ENCODE measurements around the gene GATM. TPM values are rescaled to one million over a fixed set of nuclear protein-coding genes. Genes with fewer than 3 reads are reported as not detected.

The GATM gene
- total RNA-seq, 1 donor: 0.72 TPM

GRCh38 chr15:45389351-45389750 lies 11.0 kb upstream of the GATM start:
- Histone ChIP-seq H3K4me1 (ENCODE audit: insufficient read depth, low read length) (no peaks in the 10 kb centered on the region), H3K9me3 (ENCODE audit: low read depth, low read length) (no peaks in the 10 kb centered on the region), H4K20me1 (ENCODE audit: insufficient read depth, low read length) (no peaks in the 10 kb centered on the region), H3K36me3 (ENCODE audit: insufficient read depth, low read length) (no peaks in the 10 kb centered on the region), H3K27me3 (ENCODE audit: insufficient read depth, low read length) (peaks cover 26% of the 10 kb centered on the region), H3K79me2 (ENCODE audit: insufficient read depth, low read length) (no peaks in the 10 kb centered on the region), H3K4me2 (ENCODE audit: insufficient read depth, low read length) (no peak overlapping the region), H3K4me3 (ENCODE audit: insufficient read depth, low read length) (no peak overlapping the region), H2AFZ (ENCODE audit: low read length) (no peak overlapping the region), H3K27ac (ENCODE audit: low read depth, low read length) (no peak overlapping the region)
- TF ChIP-seq, protein P1, sequence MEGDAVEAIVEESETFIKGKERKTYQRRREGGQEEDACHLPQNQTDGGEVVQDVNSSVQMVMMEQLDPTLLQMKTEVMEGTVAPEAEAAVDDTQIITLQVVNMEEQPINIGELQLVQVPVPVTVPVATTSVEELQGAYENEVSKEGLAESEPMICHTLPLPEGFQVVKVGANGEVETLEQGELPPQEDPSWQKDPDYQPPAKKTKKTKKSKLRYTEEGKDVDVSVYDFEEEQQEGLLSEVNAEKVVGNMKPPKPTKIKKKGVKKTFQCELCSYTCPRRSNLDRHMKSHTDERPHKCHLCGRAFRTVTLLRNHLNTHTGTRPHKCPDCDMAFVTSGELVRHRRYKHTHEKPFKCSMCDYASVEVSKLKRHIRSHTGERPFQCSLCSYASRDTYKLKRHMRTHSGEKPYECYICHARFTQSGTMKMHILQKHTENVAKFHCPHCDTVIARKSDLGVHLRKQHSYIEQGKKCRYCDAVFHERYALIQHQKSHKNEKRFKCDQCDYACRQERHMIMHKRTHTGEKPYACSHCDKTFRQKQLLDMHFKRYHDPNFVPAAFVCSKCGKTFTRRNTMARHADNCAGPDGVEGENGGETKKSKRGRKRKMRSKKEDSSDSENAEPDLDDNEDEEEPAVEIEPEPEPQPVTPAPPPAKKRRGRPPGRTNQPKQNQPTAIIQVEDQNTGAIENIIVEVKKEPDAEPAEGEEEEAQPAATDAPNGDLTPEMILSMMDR (IDR thresholded peaks at IDR 0.05; ENCODE audit: extremely low read depth, low read depth, low read length): no peak
- DNase-seq (ENCODE audit: insufficient read length, low spot score, missing footprints): no peak

- no peak for DNase-seq (ENCODE audit: insufficient read length, low spot score, missing footprints)
- Histone ChIP-seq H3K36me3 (ENCODE audit: insufficient read depth, low read length) (no peaks in the 10 kb centered on the region), H3K4me2 (ENCODE audit: insufficient read depth, low read length) (no peak overlapping the region), H3K4me1 (ENCODE audit: insufficient read depth, low read length) (no peaks in the 10 kb centered on the region), H4K20me1 (ENCODE audit: insufficient read depth, low read length) (no peaks in the 10 kb centered on the region), H3K27ac (ENCODE audit: low read depth, low read length) (no peak overlapping the region), H3K4me3 (ENCODE audit: insufficient read depth, low read length) (no peak overlapping the region), H3K79me2 (ENCODE audit: insufficient read depth, low read length) (no peaks in the 10 kb centered on the region), H3K9me3 (ENCODE audit: low read depth, low read length) (no peaks in the 10 kb centered on the region), H3K27me3 (ENCODE audit: insufficient read depth, low read length) (peaks cover 25% of the 10 kb centered on the region), H2AFZ (ENCODE audit: low read length) (no peak overlapping the region)
- TF ChIP-seq, protein P1 (IDR thresholded peaks at IDR 0.05; ENCODE audit: extremely low read depth, low read depth, low read length): no peak
Observed at GRCh38 chr15:45387380-45388007, 9.2 kb upstream of the GATM start.

DNA sequence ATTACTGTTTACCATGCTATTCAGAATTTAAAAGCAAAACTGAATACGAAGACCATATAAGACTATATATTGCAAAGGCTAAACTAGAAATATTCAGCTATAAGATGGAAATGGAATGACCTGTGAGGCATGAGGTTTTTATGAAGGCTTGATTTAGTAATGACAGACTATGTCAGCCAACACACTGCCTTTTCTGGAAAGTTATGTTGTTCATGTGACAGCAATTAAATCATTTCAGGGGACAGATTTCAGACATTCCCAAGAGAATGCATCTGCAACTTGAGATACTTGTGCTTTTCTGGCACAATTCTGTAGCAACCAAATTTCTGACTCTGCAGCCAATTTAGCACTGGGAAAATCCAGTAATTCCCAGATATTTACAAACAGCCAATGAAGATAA lies 8.6 kb upstream of the GATM start:
- DNase-seq (ENCODE audit: insufficient read length, low spot score, missing footprints): no peak
- H3K79me2 ChIP-seq (ENCODE audit: insufficient read depth, low read length): no peaks in the 10 kb centered on the region
- H3K36me3 ChIP-seq (ENCODE audit: insufficient read depth, low read length): no peaks in the 10 kb centered on the region
- H3K9me3 ChIP-seq (ENCODE audit: low read depth, low read length): no peaks in the 10 kb centered on the region
- H3K4me3 ChIP-seq (ENCODE audit: insufficient read depth, low read length): no peak overlapping the region
- no peaks in the 10 kb centered on the region for H3K4me1 ChIP-seq (ENCODE audit: insufficient read depth, low read length)
- H3K4me2 ChIP-seq (ENCODE audit: insufficient read depth, low read length): no peak overlapping the region
- TF ChIP-seq, protein P1 (IDR thresholded peaks at IDR 0.05; ENCODE audit: extremely low read depth, low read depth, low read length): no peak
- H3K27me3 ChIP-seq (ENCODE audit: insufficient read depth, low read length): peaks cover 23% of the 10 kb centered on the region
- no peaks in the 10 kb centered on the region for H4K20me1 ChIP-seq (ENCODE audit: insufficient read depth, low read length)
- no peak overlapping the region for H2AFZ ChIP-seq (ENCODE audit: low read length)
- H3K27ac ChIP-seq (ENCODE audit: low read depth, low read length): no peak overlapping the region

- no peaks in the 10 kb centered on the region for H4K20me1 ChIP-seq (ENCODE audit: insufficient read depth, low read length)
- H2AFZ ChIP-seq (ENCODE audit: low read length): no peak overlapping the region
- H3K79me2 ChIP-seq (ENCODE audit: insufficient read depth, low read length): no peaks in the 10 kb centered on the region
- H3K36me3 ChIP-seq (ENCODE audit: insufficient read depth, low read length): no peaks in the 10 kb centered on the region
- peaks cover 26% of the 10 kb centered on the region for H3K27me3 ChIP-seq (ENCODE audit: insufficient read depth, low read length)
- H3K9me3 ChIP-seq (ENCODE audit: low read depth, low read length): no peaks in the 10 kb centered on the region
- TF ChIP-seq, protein P1 (IDR thresholded peaks at IDR 0.05; ENCODE audit: extremely low read depth, low read depth, low read length): no peak
- H3K4me1 ChIP-seq (ENCODE audit: insufficient read depth, low read length): no peaks in the 10 kb centered on the region
- no peak overlapping the region for H3K4me2 ChIP-seq (ENCODE audit: insufficient read depth, low read length)
- no peak overlapping the region for H3K27ac ChIP-seq (ENCODE audit: low read depth, low read length)
- H3K4me3 ChIP-seq (ENCODE audit: insufficient read depth, low read length): no peak overlapping the region
- no peak for DNase-seq (ENCODE audit: insufficient read length, low spot score, missing footprints)
Observed at GRCh38 chr15:45386420-45386819, 8.1 kb upstream of the GATM start.
